SKM-1 (cell line): ENCODE data around the gene NECAB2.

Experiments
- DNase-seq: peaks from one replicate; lab custom pipeline; 2025; ENCODE audit not compliant: unreplicated experiment; lab: John Stamatoyannopoulos, UW

Gene NECAB2

DNA sequence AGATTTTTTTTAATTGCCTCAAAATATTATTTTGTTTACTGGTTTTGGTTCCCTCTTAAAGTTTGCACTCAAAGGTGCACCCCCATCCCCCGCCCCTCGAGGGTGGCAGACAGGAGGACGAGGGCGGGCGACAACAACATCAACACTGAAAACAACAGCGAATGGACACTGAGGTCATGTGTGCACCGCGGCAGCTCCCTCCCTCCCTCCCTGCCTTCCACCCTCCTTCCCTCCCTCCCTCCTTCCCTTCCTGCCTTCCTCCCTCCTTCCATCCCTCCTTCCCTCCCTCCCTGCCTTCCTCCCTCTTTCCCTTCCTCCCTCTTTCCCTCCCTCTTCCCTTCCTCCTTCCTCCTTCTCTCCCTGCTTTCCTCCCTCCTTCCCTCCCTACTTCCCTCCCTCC, 16.5 kb upstream of the NECAB2 start:
- no peak for DNase-seq

DNA sequence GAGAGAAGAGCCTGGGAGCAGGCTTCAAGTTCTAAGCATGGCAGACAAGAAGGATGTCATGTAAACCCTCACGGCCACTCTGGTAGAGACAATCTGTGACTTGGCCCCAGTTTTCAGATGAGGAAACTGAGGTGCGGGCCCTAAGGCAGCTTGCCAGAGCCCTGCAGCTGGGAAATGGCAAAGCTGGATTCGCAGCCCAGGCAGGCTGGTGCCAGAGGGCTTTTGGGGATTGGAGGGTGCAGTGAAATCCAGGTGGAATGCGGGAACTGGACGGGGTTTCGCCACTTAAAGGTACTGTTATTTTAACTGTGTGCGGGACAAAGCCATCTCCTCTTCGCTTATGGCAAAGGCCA, 15.5 kb upstream of the NECAB2 start:
- peak; percentile 70 for DNase-seq

DNA sequence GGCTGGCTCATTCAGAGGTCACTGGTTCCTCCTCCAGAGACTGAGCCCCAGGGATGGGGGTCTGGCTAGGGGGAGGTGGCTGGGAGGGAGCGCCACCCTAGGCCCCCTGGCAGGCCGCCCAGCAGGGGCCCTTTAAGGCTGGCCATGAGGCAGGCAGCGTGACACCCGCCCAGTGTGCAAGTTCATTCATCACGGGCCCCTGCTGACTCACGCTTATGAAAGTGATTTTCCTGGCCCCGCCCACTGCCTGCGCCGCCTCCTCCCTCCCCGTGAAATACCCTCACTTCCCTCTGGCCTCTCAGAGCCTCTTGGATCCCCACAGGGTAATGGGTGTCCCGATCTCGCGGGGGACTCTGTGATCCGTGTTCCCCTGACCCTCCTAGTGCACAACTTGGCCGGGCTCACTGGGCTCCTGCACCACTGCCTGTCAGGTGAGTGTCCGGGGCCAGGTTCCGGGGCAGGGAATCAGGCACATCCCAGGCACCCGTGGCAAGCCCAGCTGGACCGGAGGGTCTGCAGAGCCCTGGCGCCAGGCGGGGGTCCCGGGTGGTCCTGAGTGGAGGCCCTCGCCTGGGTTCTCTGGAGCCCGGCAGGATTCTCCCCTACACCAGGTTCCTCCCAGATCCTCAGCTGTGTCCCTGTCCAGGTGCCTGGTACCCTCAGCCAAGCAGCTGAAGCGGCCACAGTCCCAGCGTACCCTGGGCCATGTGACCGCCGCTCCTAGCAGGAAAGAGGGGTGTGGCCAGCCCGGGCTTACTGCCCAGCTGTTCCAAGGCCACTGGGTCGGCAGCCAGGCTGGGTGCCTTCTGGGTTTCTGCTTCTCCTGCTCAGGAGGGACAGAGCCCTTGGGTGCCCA, 14.9 kb upstream of the NECAB2 start, which contains the start of gene OSGIN1:
OSGIN1 (plus strand) TSS at position 301 of the 856 bp plus-strand sequence. CDS start 4,432 bp downstream, outside the sequence.
- DNase-seq, result peak; percentile 80

DNA sequence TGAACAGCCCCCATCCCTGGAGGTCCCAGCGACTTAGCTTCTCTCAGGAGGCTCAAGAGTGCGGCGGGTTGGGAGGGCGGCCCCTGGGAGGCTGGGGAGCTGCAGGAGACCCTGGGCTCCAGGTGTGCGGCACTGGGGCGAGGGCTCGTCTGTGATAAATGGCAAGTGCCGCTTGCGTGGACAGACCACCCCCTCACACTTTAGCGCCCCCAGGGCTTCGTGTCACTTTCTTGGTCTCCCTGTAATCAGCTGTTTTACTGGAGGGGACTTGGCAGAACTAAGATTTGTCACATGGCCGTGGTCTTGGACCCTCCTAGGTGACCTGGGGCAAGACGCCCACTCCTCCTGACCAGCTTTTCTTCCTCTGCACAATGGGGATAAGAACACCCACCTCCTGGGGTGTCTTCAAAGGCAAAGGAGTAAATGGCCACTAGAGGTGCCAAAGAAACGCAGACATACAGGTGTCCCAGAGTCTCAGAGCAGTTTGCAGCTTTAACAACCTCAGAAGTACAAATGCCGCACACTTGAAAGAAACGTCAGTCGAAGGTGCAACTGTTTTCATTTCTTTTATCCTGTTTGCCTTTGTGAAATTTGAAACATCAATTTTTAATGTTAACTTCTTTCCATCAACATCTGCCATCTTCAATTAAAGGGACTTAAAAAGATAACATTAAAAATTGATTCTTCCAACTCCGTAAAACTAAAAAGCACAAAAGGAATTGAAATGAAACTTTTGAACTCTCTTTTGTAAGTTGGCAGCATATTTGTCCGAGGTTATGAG, 14.1 kb upstream of the NECAB2 start:
- DNase-seq, result no peak

GRCh38 chr16:83954577-83955016, 13.4 kb upstream of the NECAB2 start:
- DNase-seq, result no peak

DNA sequence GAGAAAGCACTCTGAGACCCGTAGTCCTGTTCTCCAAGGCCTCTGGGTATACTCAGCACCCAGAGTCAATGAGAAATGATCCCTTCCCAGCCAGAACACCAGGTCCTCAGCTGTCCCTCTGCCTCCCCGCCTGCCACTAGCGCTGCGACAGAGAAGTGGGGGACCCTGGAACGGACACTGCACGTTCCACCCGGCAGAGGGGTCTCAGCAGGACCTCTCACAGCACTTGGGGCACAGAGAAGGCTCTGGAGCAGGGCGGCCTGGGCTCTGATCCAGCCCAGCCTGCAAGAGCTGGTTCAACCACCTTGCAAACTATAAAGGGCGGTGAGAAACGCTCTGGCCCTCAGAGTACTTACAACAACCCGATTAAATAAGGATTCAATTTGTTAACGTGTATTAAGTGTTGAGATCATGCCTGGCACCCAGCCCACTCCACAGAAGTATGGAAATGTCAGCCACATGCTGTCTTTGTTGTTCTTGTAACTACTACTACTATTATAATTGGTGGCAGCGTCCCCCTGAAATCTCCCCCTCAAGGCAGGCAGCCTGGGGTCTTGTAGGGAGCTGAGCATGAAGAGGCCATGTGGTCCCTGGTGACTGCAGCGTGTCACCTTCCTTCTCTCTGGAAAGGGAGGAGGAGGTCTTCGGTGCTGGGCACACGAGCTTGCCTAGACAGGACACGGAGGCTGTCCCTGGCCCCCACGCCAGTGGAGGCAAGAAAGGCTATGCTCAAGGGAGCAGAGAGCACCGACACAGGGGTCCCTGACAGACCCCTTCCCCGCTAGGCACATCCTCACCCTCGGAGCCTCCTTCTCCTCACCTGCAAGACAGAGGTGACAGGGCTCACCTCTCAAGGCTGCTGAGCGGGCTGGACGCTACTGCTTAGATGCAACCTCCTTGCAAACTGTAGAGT, 12.6 kb upstream of the NECAB2 start:
- no peak for DNase-seq

DNA sequence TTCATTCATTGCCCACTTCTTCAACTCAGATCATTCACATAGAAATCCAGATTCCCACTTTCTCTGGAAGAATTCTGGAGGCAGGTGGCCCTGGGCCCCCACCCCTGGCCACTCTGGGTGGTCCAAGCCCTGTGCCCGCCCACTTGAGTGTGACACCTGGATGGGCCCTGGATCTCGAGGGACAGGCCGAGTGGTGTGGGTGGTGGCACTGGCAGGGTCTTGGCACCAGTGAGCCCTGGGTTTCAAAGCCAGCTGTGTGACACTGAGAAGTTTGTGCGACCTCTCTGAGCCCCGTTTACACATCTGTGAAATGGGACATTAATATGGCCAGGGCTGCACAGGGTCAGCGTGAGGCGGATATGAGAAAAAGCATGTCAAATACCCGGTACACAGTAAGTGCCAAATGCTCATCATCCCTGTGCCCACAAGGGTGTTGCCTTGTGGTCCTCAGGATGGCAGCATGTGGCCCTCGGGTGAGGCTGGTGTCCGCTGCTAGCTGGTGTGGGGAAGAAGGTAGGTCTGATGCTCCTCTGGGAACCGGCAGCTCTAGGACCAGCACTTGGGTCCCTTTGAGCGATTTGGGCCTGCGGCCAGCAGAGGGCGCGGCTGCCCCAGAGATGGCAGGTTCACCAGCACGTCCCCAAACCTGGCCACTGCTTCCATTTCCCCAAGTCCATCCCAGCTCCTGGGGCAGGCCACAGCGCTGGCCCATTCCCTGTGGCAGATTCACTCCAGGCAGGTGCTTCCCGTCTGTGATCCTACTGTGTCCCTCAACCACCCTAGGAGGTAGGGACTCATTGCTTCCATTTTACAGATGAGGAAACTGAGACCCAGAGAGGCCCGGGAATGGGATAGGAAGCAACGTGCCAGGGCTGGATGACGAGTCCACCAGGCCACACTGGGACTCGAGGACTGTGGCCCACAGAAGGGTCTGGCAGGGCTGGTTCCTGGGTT, 11.4 kb upstream of the NECAB2 start:
- peak; percentile 27 for DNase-seq

DNA sequence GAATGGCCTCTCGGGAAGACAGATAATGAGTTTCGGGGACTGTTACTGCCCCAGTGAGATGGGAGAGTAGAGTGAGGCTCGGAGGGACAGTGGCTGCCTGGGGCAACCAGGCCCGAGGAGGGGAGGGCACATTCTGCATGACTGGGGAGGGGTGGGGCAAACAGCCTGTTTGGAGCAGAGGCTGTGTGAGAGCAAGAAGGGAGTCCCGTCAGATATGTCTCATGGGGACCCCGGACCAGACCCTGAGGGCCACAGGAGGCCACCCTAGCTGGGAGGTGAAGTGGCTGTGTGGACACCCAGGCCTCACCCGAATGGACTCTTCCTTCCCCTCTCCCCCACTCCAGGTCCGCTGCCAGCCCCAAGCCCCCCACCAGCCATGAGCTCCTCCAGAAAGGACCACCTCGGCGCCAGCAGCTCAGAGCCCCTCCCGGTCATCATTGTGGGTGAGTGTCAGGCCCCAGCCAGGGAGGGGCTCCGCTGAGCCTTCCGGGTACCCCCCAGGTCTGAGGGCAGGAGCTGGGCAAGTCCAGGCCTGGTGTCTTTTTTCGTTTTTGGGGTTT, 10.7 kb upstream of the NECAB2 start:
- DNase-seq, result no peak

DNA sequence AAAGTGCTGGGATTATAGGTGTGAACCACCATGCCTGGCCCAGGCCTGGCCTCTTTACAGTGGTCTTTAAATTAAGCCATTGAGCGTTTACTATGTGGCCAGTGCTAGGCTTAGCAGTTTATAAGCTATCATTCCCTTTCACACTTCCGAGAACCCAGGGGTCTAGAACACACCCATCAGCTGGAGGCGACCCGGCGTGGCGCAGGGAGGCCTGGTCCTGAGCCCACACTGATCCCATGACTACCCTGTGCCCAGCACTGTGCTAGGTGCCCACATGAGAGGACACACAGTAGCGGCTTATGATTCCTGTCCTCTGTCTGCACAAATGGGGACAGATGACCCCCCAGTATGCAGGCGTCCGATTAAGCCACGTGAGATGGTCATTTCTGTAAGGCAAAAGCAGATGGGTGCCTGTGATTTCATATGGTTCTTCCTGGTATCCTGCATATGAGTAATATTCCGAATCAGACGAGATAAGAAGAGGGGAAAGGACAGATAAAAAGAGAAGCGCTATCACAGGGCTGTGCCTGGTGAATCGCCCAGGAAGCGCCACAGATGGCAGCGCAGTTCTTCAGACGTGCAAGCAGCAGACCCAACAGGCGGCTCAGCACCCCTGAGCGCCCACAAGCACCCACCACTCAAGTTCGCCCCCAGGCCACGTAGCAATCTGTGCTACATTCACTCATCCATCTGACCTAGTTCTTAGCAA, 9.8 kb upstream of the NECAB2 start:
- DNase-seq, result no peak

- no peak for DNase-seq
Measured at GRCh38 chr16:83958846-83959565, 9.0 kb upstream of the NECAB2 start.

DNA sequence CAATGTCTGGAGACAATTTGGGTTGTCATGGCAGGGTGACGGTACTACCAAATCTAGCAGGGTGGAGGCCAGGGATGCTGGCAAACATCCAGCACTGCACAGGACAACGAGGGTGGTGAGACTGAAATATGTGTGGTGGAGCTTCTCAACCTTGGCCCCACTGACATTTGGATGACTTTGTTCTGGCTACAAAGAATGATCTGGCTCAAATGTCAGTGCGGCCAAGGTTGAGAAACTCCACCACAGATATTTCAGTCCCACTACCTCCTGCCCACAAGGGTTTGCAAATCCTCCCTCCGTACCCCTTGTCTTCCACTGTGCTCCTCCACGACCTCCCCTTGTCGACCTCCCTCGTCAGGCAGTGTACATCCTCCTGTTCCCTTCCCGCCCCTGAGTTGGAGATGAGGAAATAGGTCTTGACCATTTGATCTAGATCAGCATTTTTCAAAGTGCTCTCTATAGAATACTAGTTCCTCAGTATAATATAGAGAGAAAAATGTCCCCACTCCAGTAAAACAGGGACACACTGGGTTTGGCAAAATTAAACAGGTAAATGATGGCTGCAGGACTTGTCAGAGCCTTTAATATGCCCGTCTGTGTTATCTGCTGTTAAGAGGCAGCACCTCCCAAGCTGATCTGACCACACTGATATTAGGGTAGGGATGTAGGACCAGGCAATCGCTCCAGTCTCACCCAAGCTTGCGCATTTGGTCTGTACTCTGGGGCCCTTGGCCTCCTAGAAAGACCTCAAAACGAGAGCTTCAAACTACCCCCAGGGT, 8.2 kb upstream of the NECAB2 start:
- DNase-seq, result peak; percentile 64

GRCh38 chr16:83960521-83961249, 7.4 kb upstream of the NECAB2 start:
- no peak for DNase-seq

DNA sequence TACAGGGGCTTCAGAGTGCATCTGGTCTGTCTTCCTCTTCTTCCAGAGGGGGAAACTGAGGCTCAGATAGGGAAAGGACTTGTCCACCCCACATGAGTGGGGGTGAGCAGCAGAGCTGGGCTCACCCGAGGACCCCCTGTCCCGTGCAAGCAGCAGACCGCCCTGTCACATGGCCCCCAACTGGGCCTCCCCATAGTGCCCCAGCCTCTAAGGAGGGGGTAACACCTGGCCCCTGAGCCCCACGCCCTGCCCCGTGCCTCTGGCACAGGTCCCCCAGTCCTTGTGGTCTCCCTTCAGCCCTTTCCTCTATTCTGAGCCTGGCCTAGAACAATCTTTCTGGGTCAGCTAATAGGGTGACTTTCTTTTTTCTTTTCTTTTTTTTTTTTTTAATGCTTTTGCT, 6.5 kb upstream of the NECAB2 start:
- no peak for DNase-seq

DNA sequence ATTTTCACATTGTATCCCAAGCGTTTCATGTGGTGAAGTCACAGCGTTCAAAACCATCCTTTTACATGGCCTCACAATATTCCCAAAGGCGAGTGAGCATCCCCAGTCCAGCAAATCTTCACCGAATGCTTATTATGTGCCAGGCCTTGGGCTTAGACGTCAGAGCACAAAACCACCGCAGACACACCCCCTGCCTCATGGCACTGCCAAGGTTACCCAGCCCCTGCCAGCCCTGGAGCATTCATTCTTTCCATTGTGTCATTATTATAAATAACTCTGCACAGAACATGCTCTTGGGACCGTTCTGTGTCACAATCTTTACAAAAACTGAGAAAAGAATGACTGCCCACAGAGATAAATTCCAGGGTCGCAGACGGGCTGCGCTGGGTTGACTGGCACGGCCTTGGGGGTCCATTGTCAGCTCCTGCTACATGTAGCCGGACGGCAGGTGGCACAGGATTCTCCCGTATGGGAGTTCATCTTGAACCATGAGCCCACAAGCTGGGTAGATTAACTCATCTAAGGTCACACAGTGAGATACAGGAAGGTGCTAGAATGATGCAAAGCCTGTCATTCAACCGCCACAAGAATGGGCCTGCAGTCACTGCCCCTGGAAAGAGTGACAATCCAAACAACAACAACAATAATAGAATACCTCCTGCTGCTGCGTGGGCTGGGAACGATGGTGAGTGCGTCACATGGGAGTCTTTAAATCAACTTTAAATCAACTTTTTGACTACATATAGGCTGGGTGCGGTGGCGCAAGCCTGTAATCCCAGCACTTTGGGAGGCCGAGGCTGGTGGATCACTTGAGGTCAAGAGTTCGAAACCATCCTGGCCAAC, 4.5 kb upstream of the NECAB2 start:
- no peak for DNase-seq

DNA sequence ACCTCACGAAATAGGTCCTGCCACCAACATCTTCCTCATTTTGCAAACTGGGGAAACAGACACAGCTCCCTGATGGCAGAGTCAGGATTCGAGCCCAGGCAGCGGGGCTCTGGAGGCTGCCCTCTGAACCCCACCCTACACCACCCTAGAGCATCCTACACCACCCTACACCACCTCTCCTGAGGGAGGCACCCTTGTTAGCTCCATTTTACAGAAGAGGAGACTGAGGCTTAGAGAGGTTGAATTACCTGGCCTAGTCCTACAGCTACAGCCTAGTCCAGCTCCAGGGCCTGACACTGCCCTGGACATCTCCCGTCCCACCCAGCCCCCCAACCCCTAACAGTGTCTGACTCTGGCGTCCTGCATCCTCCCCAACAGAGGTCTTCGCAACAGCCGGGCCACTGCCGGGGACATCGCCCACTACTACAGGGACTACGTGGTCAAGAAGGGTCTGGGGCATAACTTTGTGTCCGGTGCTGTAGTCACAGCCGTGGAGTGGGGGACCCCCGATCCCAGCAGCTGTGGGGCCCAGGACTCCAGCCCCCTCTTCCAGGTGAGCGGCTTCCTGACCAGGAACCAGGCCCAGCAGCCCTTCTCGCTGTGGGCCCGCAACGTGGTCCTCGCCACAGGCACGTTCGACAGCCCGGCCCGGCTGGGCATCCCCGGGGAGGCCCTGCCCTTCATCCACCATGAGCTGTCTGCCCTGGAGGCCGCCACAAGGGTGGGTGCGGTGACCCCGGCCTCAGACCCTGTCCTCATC, 3.2 kb upstream of the NECAB2 start:
- DNase-seq, result no peak
